WTC11 (cell line): ENCODE data around the gene KRT33A. TPM values are rescaled to one million over a fixed set of nuclear protein-coding genes. Genes with fewer than 3 reads are reported as not detected.
A peak's percentile ranks its signal among the peaks of the same experiment; 100 is the strongest.

Experiments used
- ATAC-seq: fragments of 200-7000 bp; cut with Tn5 transposase; 2 replicates; pipeline ENCODE4 v1.10.0; 2021; ENCODE audit warnings: mild to moderate bottlenecking, moderate library complexity
- CTCF ChIA-PET: fragments of 300-600 bp; sonication (Branson Sonifier 250); formaldehyde crosslinking; loops from one replicate; lab custom pipeline; 2021; ENCODE audit warnings: antibody characterized with exemption; lab: Charles Lee
- POLR2A ChIA-PET: fragments of 350-600 bp; sonication (Branson Sonifier 250); formaldehyde crosslinking; loops from one replicate; lab custom pipeline; 2021; ENCODE audit warnings: antibody characterized with exemption; lab: Charles Lee
- DNase-seq: peaks from one replicate; pipeline ENCODE4 v3.0.0; 2021; ENCODE audit warnings: low spot score
- H3K27ac Mint-ChIP-seq: 2 replicates; pipeline ENCODE4 v1.8.0; 2021; ENCODE audit warnings: mixed read lengths
- H3K27me3 Mint-ChIP-seq: 2 replicates; pipeline ENCODE4 v1.8.0; 2021; ENCODE audit warnings: low read depth, mild to moderate bottlenecking, moderate library complexity, mixed read lengths
- H3K36me3 Mint-ChIP-seq: 2 replicates; pipeline ENCODE4 v1.8.0; 2021; ENCODE audit warnings: mixed read lengths
- H3K4me1 Mint-ChIP-seq: 2 replicates; pipeline ENCODE4 v1.8.0; 2022; ENCODE audit warnings: mixed read lengths
- H3K4me3 Mint-ChIP-seq: 2 replicates; pipeline ENCODE4 v1.8.0; 2021; ENCODE audit warnings: mild to moderate bottlenecking, moderate library complexity, mixed read lengths
- H3K9me3 Mint-ChIP-seq: 2 replicates; pipeline ENCODE4 v1.8.0; 2021; ENCODE audit warnings: mixed read lengths
- ATF2 ChIP-seq: sonication (generic); formaldehyde crosslinking; IDR thresholded peaks from 2 replicates; pipeline ENCODE4 v1.8.1; 2022; ENCODE audit warnings: low read depth, missing genetic modification reagents, borderline replicate concordance
- CBFB ChIP-seq: sonication (generic); formaldehyde crosslinking; IDR thresholded peaks from 2 replicates; pipeline ENCODE4 v1.8.1; 2022; ENCODE audit warnings: mild to moderate bottlenecking, low read depth, missing genetic modification reagents
- CDX4 ChIP-seq: fragments of 250-450 bp; sonication (Bioruptor Pico); IDR thresholded peaks from 2 replicates; pipeline ENCODE4 v1.9.0; 2021; ENCODE audit warnings: moderate library complexity, mild to moderate bottlenecking, inconsistent platforms, borderline replicate concordance
- E2F4 ChIP-seq: sonication (generic); formaldehyde crosslinking; IDR thresholded peaks from 2 replicates; pipeline ENCODE4 v1.8.1; 2022; ENCODE audit warnings: low read depth, mild to moderate bottlenecking, moderate library complexity, missing genetic modification reagents, borderline replicate concordance
- EMX1 ChIP-seq: fragments of 250-450 bp; sonication (Bioruptor Pico); IDR thresholded peaks from 2 replicates; pipeline ENCODE4 v1.8.0; 2021; ENCODE audit warnings: mild to moderate bottlenecking
- GRHL2 ChIP-seq: fragments of 250-450 bp; sonication (Bioruptor Pico); IDR thresholded peaks from 2 replicates; pipeline ENCODE4 v1.8.0; 2022; ENCODE audit warnings: mild to moderate bottlenecking, moderate library complexity; ENCODE audit not compliant: insufficient replicate concordance, severe bottlenecking
- GTF2I ChIP-seq: fragments of 250-450 bp; sonication (Bioruptor Pico); conservative IDR thresholded peaks from 2 replicates; pipeline ENCODE4 v1.4.0; 2021; ENCODE audit warnings: mild to moderate bottlenecking
- MXD4 ChIP-seq: fragments of 250-450 bp; sonication (Bioruptor Pico); IDR thresholded peaks from 2 replicates; pipeline ENCODE4 v1.8.0; 2021; ENCODE audit warnings: mild to moderate bottlenecking, moderate library complexity, borderline replicate concordance
- NFE2L1 ChIP-seq: sonication (generic); formaldehyde crosslinking; IDR thresholded peaks from 2 replicates; pipeline ENCODE4 v1.8.1; 2023; ENCODE audit warnings: missing genetic modification reagents
- NR1H2 ChIP-seq: sonication (generic); formaldehyde crosslinking; IDR thresholded peaks from 2 replicates; pipeline ENCODE4 v1.9.0; 2021; ENCODE audit warnings: mild to moderate bottlenecking, moderate library complexity, missing genetic modification reagents
- NR3C1 ChIP-seq: sonication (generic); formaldehyde crosslinking; conservative IDR thresholded peaks from 2 replicates; pipeline ENCODE4 v1.8.1; 2023; ENCODE audit warnings: low read depth, mild to moderate bottlenecking, missing genetic modification reagents
- PRRX2 ChIP-seq: fragments of 250-450 bp; sonication (Bioruptor Pico); IDR thresholded peaks from 2 replicates; pipeline ENCODE4 v1.8.0; 2021; ENCODE audit warnings: mild to moderate bottlenecking
- SP1 ChIP-seq: sonication (generic); formaldehyde crosslinking; conservative IDR thresholded peaks from 2 replicates; pipeline ENCODE4 v1.8.1; 2022; ENCODE audit warnings: missing genetic modification reagents
- TCF7 ChIP-seq: sonication (generic); formaldehyde crosslinking; IDR thresholded peaks from 2 replicates; pipeline ENCODE4 v1.8.0; 2022; ENCODE audit warnings: mild to moderate bottlenecking, low read depth, missing genetic modification reagents, moderate library complexity
- TEAD4 ChIP-seq: sonication (generic); formaldehyde crosslinking; IDR thresholded peaks from 2 replicates; pipeline ENCODE4 v1.8.0; 2022; ENCODE audit warnings: mild to moderate bottlenecking, missing genetic modification reagents
- TP53 ChIP-seq: sonication (generic); formaldehyde crosslinking; IDR thresholded peaks from 2 replicates; pipeline ENCODE4 v1.8.1; 2023; ENCODE audit warnings: mild to moderate bottlenecking, missing genetic modification reagents
- ZNF121 ChIP-seq: sonication (generic); formaldehyde crosslinking; IDR thresholded peaks from 2 replicates; pipeline ENCODE4 v1.8.0; 2023; ENCODE audit warnings: missing genetic modification reagents
- ZNF232 ChIP-seq: sonication (generic); formaldehyde crosslinking; IDR thresholded peaks from 2 replicates; pipeline ENCODE4 v1.8.0; 2022; ENCODE audit warnings: mild to moderate bottlenecking, missing genetic modification reagents
- ZNF263 ChIP-seq: sonication (generic); formaldehyde crosslinking; IDR thresholded peaks from 2 replicates; pipeline ENCODE4 v1.8.1; 2022; ENCODE audit warnings: low read depth, mild to moderate bottlenecking, moderate library complexity, missing genetic modification reagents
- total RNA-seq: library from RNA; stranded (reverse); gene quantifications from 3 replicates; pipeline ENCODE4 v1.2.3, GENCODE V29; 2021
- TF ChIP-seq, protein P1 (sequence below): sonication (generic); formaldehyde crosslinking; IDR thresholded peaks from 2 replicates; pipeline ENCODE4 v1.8.0; 2023; ENCODE audit warnings: missing genetic modification reagents, mild to moderate bottlenecking, borderline replicate concordance
- TF ChIP-seq, protein P2 (sequence below): sonication (generic); formaldehyde crosslinking; IDR thresholded peaks from 2 replicates; pipeline ENCODE4 v1.8.0; 2022; ENCODE audit warnings: mild to moderate bottlenecking, missing genetic modification reagents
- TF ChIP-seq, protein P3 (sequence below): sonication (generic); formaldehyde crosslinking; IDR thresholded peaks from 2 replicates; pipeline ENCODE4 v1.8.1; 2023; ENCODE audit warnings: mild to moderate bottlenecking, missing genetic modification reagents

The KRT33A gene
- total RNA-seq, 1 experiment from 2014 or later: not detected

GRCh38 chr17:41301204-41301790, 49.3 kb downstream of the KRT33A start:
- H3K9me3 Mint-ChIP-seq: peaks cover 6% of the 10 kb centered on the region; the same call in 1 of the 2 replicates
- H3K27ac Mint-ChIP-seq: no peak overlapping the region
- TF ChIP-seq TCF7 (CRISPR knock-in tag) (no peak), ATF2 (CRISPR knock-in tag) (no peak), CBFB (no peak), TP53 (CRISPR knock-in tag) (no peak), ZNF232 (no peak), CDX4 (CRISPR knock-in tag) (no peak), NR1H2 (CRISPR knock-in tag) (no peak), PRRX2 (no peak), ZNF263 (CRISPR knock-in tag) (no peak), GTF2I (CRISPR knock-in tag) (no peak), MXD4 (CRISPR knock-in tag) (no peak), ZNF121 (CRISPR knock-in tag) (no peak)
- TF ChIP-seq, protein P1, sequence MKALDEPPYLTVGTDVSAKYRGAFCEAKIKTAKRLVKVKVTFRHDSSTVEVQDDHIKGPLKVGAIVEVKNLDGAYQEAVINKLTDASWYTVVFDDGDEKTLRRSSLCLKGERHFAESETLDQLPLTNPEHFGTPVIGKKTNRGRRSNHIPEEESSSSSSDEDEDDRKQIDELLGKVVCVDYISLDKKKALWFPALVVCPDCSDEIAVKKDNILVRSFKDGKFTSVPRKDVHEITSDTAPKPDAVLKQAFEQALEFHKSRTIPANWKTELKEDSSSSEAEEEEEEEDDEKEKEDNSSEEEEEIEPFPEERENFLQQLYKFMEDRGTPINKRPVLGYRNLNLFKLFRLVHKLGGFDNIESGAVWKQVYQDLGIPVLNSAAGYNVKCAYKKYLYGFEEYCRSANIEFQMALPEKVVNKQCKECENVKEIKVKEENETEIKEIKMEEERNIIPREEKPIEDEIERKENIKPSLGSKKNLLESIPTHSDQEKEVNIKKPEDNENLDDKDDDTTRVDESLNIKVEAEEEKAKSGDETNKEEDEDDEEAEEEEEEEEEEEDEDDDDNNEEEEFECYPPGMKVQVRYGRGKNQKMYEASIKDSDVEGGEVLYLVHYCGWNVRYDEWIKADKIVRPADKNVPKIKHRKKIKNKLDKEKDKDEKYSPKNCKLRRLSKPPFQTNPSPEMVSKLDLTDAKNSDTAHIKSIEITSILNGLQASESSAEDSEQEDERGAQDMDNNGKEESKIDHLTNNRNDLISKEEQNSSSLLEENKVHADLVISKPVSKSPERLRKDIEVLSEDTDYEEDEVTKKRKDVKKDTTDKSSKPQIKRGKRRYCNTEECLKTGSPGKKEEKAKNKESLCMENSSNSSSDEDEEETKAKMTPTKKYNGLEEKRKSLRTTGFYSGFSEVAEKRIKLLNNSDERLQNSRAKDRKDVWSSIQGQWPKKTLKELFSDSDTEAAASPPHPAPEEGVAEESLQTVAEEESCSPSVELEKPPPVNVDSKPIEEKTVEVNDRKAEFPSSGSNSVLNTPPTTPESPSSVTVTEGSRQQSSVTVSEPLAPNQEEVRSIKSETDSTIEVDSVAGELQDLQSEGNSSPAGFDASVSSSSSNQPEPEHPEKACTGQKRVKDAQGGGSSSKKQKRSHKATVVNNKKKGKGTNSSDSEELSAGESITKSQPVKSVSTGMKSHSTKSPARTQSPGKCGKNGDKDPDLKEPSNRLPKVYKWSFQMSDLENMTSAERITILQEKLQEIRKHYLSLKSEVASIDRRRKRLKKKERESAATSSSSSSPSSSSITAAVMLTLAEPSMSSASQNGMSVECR (CRISPR knock-in tag): no peak
- TF ChIP-seq, protein P2, sequence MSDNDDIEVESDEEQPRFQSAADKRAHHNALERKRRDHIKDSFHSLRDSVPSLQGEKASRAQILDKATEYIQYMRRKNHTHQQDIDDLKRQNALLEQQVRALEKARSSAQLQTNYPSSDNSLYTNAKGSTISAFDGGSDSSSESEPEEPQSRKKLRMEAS (CRISPR knock-in tag): no peak
- ChIA-PET CTCF (no interaction called here), POLR2A (no interaction called here)
- H3K27me3 Mint-ChIP-seq: no peaks in the 10 kb centered on the region; the same call in 1 of the 2 replicates
- ATAC-seq (no peak), DNase-seq (no peak)
- peaks cover 7% of the 10 kb centered on the region; the same call in 1 of the 2 replicates for H3K4me1 Mint-ChIP-seq
- no peaks in the 10 kb centered on the region for H3K36me3 Mint-ChIP-seq
- no peak overlapping the region for H3K4me3 Mint-ChIP-seq

DNA sequence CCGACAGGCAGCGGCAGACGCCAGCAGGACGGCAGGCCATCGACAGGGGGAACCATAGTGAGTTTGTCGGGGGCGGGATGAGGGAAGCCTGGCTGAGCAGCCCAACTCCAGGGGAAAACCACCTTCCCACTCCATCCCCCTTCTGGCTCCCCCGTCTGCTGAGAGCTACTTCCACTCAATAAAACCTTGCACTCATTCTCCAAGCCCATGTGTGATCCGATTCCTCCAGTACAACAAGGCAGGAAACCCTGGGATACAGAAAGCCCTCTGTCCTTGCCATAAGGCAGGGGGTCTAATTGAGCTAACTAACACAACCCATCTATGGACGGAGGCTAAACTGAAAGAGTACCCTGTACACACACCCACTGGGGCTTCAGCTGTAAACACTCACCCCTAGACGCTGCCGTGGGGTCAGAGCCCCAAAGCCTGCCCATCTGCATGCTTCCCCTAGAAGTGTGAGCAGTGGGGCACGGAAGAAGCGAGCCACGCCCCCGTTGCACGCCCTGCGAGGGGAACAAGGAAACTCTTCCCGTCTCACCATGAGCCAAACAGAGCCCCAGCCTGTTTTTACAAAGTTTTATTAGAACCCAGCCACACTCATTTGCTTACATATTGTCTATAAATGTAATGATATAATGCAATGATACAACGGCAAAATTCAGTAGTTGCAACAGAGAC, 52.0 kb downstream of the KRT33A start:
- H3K27ac Mint-ChIP-seq: no peak overlapping the region
- DNase-seq: no peak
- H3K27me3 Mint-ChIP-seq: no peaks in the 10 kb centered on the region; the same call in 1 of the 2 replicates
- POLR2A ChIA-PET: no interaction called here
- 0 out of 2 replicates have a peak overlapping the region, but pooled peaks have one; percentile 38 for H3K4me3 Mint-ChIP-seq
- TF ChIP-seq NR3C1 (CRISPR knock-in tag) (no peak), EMX1 (CRISPR knock-in tag) (no peak), PRRX2 (no peak), E2F4 (no peak), TEAD4 (CRISPR knock-in tag) (no peak), MXD4 (CRISPR knock-in tag) (no peak), NFE2L1 (CRISPR knock-in tag) (no peak), SP1 (no peak), GRHL2 (CRISPR knock-in tag) (no peak), ZNF121 (CRISPR knock-in tag) (no peak)
- TF ChIP-seq, protein P3, sequence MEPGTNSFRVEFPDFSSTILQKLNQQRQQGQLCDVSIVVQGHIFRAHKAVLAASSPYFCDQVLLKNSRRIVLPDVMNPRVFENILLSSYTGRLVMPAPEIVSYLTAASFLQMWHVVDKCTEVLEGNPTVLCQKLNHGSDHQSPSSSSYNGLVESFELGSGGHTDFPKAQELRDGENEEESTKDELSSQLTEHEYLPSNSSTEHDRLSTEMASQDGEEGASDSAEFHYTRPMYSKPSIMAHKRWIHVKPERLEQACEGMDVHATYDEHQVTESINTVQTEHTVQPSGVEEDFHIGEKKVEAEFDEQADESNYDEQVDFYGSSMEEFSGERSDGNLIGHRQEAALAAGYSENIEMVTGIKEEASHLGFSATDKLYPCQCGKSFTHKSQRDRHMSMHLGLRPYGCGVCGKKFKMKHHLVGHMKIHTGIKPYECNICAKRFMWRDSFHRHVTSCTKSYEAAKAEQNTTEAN (CRISPR knock-in tag): no peak
- TF ChIP-seq, all 79 proteins: peak for 0
- peaks cover 6% of the 10 kb centered on the region; the same call in 1 of the 2 replicates for H3K9me3 Mint-ChIP-seq
- CTCF ChIA-PET: no interaction called here
- no peaks in the 10 kb centered on the region for H3K36me3 Mint-ChIP-seq
- H3K4me1 Mint-ChIP-seq: peaks cover 7% of the 10 kb centered on the region; the same call in 1 of the 2 replicates
- ATAC-seq: 0 out of 2 replicates have a peak, but pooled peaks have one; percentile 34
